Measurements from ENCODE around the gene CHST8. TPM values are rescaled to one million over a fixed set of nuclear protein-coding genes. Genes with fewer than 3 reads are reported as not detected.

CHST8 gene
- total RNA-seq, 2 experiments from 2014 or later = not detected

GRCh38 chr19:33773704-33774624, 152.2 kb downstream of the CHST8 start:
- intact Hi-C loops (cut with DNase I, micrococcal nuclease) = loop anchor here in 1 of 2 experiments (5.0 kb wide), 1 partner anchor 537 kb away; no protein-coding TSS in a partner anchor
- peaks cover 3% of the 10 kb centered on the region for H3K4me1 Mint-ChIP-seq
- H3K27ac Mint-ChIP-seq = no peak overlapping the region
- no peaks in the 10 kb centered on the region for H3K9me3 Mint-ChIP-seq (ENCODE audit: low read depth)
- CTCF ChIA-PET = interaction anchor here (0.5 to 1.1 kb wide), 4 partner anchors 90 to 372 kb away, joined by 3 to 5 read pairs (median 4); no protein-coding TSS in a partner anchor
- no peak overlapping the region for H3K4me3 Mint-ChIP-seq
- peaks cover 19% of the 10 kb centered on the region for H3K27me3 Mint-ChIP-seq
- POLR2A ChIA-PET = no interaction called here
- no peak for ATAC-seq
- no peak for DNase-seq
- H3K36me3 Mint-ChIP-seq (ENCODE audit: low read depth) = no peaks in the 10 kb centered on the region

- intact Hi-C loops (cut with DNase I, micrococcal nuclease) = loop anchor here in 1 of 2 experiments (5.0 kb wide), 1 partner anchor 537 kb away; no protein-coding TSS in a partner anchor
- ChIA-PET CTCF (interaction anchor here (0.5 to 0.7 kb wide), 2 partner anchors 89 to 372 kb away, joined by 3 read pairs; no protein-coding TSS in a partner anchor), POLR2A (no interaction called here)
- H3K9me3 Mint-ChIP-seq (ENCODE audit: low read depth) = no peaks in the 10 kb centered on the region
- no peak overlapping the region for H3K27ac Mint-ChIP-seq
- H3K36me3 Mint-ChIP-seq (ENCODE audit: low read depth) = no peaks in the 10 kb centered on the region
- no peak for DNase-seq
- no peak for ATAC-seq
- H3K27me3 Mint-ChIP-seq = peaks cover 22% of the 10 kb centered on the region
- peaks cover 3% of the 10 kb centered on the region for H3K4me1 Mint-ChIP-seq
- no peak overlapping the region for H3K4me3 Mint-ChIP-seq
These were observed 153.0 kb downstream of the CHST8 start for GRCh38 chr19:33774751-33775150.

- Mint-ChIP-seq H3K9me3 (ENCODE audit: low read depth) (no peaks in the 10 kb centered on the region), H3K27ac (no peak overlapping the region)
These were observed 154.2 kb downstream of the CHST8 start for GRCh38 chr19:33775731-33776487.

GRCh38 chr19:33777351-33777750, 155.6 kb downstream of the CHST8 start:
- intact Hi-C loops (cut with DNase I, micrococcal nuclease) = no loop called here
- H3K9me3 Mint-ChIP-seq (ENCODE audit: low read depth) = no peaks in the 10 kb centered on the region
- H3K36me3 Mint-ChIP-seq (ENCODE audit: low read depth) = no peaks in the 10 kb centered on the region
- ChIA-PET CTCF (interaction anchor here (0.6 to 1.9 kb wide), 59 partner anchors 8 to 541 kb away, joined by 3 to 43 read pairs (median 4); partner anchors contain the start of genes KCTD15 and PEPD), POLR2A (no interaction called here)
- peaks cover 25% of the 10 kb centered on the region for H3K27me3 Mint-ChIP-seq
- no peak overlapping the region for H3K4me3 Mint-ChIP-seq
- H3K27ac Mint-ChIP-seq = no peak overlapping the region
- no peak for ATAC-seq
- no peak for DNase-seq
- peaks cover 3% of the 10 kb centered on the region for H3K4me1 Mint-ChIP-seq

More at GRCh38 chr19:33775731-33776487, 154.2 kb downstream of the CHST8 start:
- POLR2A ChIA-PET = no interaction called here
- intact Hi-C loops (cut with DNase I, micrococcal nuclease) = no loop called here
- ATAC-seq = no peak
- Mint-ChIP-seq H3K27me3 (peaks cover 26% of the 10 kb centered on the region), H3K36me3 (ENCODE audit: low read depth) (no peaks in the 10 kb centered on the region), H3K4me3 (no peak overlapping the region), H3K4me1 (peaks cover 3% of the 10 kb centered on the region)
- CTCF ChIA-PET = no interaction called here
- DNase-seq = no peak

GRCh38 chr19:33777753-33778088, 156.0 kb downstream of the CHST8 start:
- ChIA-PET CTCF (interaction anchor here (0.6 to 1.9 kb wide), 65 partner anchors 9 to 747 kb away, joined by 3 to 43 read pairs (median 4); partner anchors contain the start of genes KCTD15 and PEPD), POLR2A (no interaction called here)
- ATAC-seq = no peak

GRCh38 chr19:33778089-33778791, 156.5 kb downstream of the CHST8 start:
- H3K27me3 Mint-ChIP-seq = peaks cover 25% of the 10 kb centered on the region
- no peaks in the 10 kb centered on the region for H3K9me3 Mint-ChIP-seq (ENCODE audit: low read depth)
- no peak overlapping the region for H3K27ac Mint-ChIP-seq
- CTCF ChIA-PET = interaction anchor here (0.6 to 1.9 kb wide), 71 partner anchors 9 to 747 kb away, joined by 3 to 43 read pairs (median 4); partner anchors contain the start of genes KCTD15 and PEPD
- intact Hi-C loops (cut with DNase I, micrococcal nuclease) = loop anchor here (1.0 to 2.0 kb wide), 8 partner anchors 17 to 935 kb away; partner anchors contain the start of gene PEPD (in 1 of the 2)
- no peak overlapping the region for H3K4me3 Mint-ChIP-seq
- POLR2A ChIA-PET = no interaction called here
- peaks cover 3% of the 10 kb centered on the region for H3K4me1 Mint-ChIP-seq
- ATAC-seq (peak; percentile 98), DNase-seq (peak; percentile 92)
- H3K36me3 Mint-ChIP-seq (ENCODE audit: low read depth) = no peaks in the 10 kb centered on the region

More at GRCh38 chr19:33777753-33778088, 156.0 kb downstream of the CHST8 start:
- Mint-ChIP-seq H3K36me3 (ENCODE audit: low read depth) (no peaks in the 10 kb centered on the region), H3K27ac (no peak overlapping the region), H3K27me3 (peaks cover 25% of the 10 kb centered on the region), H3K9me3 (ENCODE audit: low read depth) (no peaks in the 10 kb centered on the region), H3K4me3 (no peak overlapping the region), H3K4me1 (peaks cover 3% of the 10 kb centered on the region)
- DNase-seq = no peak
- intact Hi-C loops (cut with DNase I, micrococcal nuclease) = loop anchor here (1.0 to 2.0 kb wide), 8 partner anchors 18 to 935 kb away; partner anchors contain the start of gene PEPD (in 1 of the 2)

- intact Hi-C loops (cut with DNase I, micrococcal nuclease) = loop anchor here in 1 of 2 experiments (2.0 kb wide), 2 partner anchors 261 to 933 kb away; no protein-coding TSS in a partner anchor
These were observed 158.1 kb downstream of the CHST8 start for GRCh38 chr19:33779849-33780248.

GRCh38 chr19:33780251-33780650, 158.5 kb downstream of the CHST8 start:
- no peak overlapping the region for H3K27ac Mint-ChIP-seq
- ATAC-seq (no peak), DNase-seq (no peak)
- POLR2A ChIA-PET = no interaction called here
- peaks cover 3% of the 10 kb centered on the region for H3K4me1 Mint-ChIP-seq
- no peaks in the 10 kb centered on the region for H3K9me3 Mint-ChIP-seq (ENCODE audit: low read depth)
- peaks cover 25% of the 10 kb centered on the region for H3K27me3 Mint-ChIP-seq
- intact Hi-C loops (cut with DNase I, micrococcal nuclease) = no loop called here
- H3K36me3 Mint-ChIP-seq (ENCODE audit: low read depth) = no peaks in the 10 kb centered on the region
- CTCF ChIA-PET = interaction anchor here (1.0 to 2.3 kb wide), 3 partner anchors 9 to 316 kb away, joined by 3 to 8 read pairs (median 3); no protein-coding TSS in a partner anchor
- H3K4me3 Mint-ChIP-seq = no peak overlapping the region

More at GRCh38 chr19:33779849-33780248, 158.1 kb downstream of the CHST8 start:
- Mint-ChIP-seq H3K36me3 (ENCODE audit: low read depth) (no peaks in the 10 kb centered on the region), H3K9me3 (ENCODE audit: low read depth) (no peaks in the 10 kb centered on the region), H3K4me3 (no peak overlapping the region), H3K27me3 (peaks cover 25% of the 10 kb centered on the region), H3K27ac (no peak overlapping the region), H3K4me1 (peaks cover 3% of the 10 kb centered on the region)
- POLR2A ChIA-PET = no interaction called here
- ATAC-seq (no peak), DNase-seq (no peak)
- CTCF ChIA-PET = interaction anchor here (1.0 to 2.3 kb wide), 3 partner anchors 9 to 317 kb away, joined by 3 to 8 read pairs (median 3); no protein-coding TSS in a partner anchor

GRCh38 chr19:33780746-33781145, 159.0 kb downstream of the CHST8 start:
- ChIA-PET POLR2A (no interaction called here), CTCF (interaction anchor here (2.3 kb wide), 1 partner anchor 316 kb away, joined by 8 read pairs; no protein-coding TSS in a partner anchor)
- no peaks in the 10 kb centered on the region for H3K36me3 Mint-ChIP-seq (ENCODE audit: low read depth)
- intact Hi-C loops (cut with DNase I, micrococcal nuclease) = no loop called here
- no peak for DNase-seq
- peaks cover 3% of the 10 kb centered on the region for H3K4me1 Mint-ChIP-seq
- no peak for ATAC-seq
- H3K27ac Mint-ChIP-seq = no peak overlapping the region
- peaks cover 22% of the 10 kb centered on the region for H3K27me3 Mint-ChIP-seq
- H3K4me3 Mint-ChIP-seq = no peak overlapping the region
- no peaks in the 10 kb centered on the region for H3K9me3 Mint-ChIP-seq (ENCODE audit: low read depth)

- Mint-ChIP-seq H3K9me3 (ENCODE audit: low read depth) (no peaks in the 10 kb centered on the region), H3K36me3 (ENCODE audit: low read depth) (no peaks in the 10 kb centered on the region), H3K27me3 (peaks cover 20% of the 10 kb centered on the region), H3K27ac (no peak overlapping the region), H3K4me3 (no peak overlapping the region), H3K4me1 (peaks cover 3% of the 10 kb centered on the region)
- DNase-seq (no peak), ATAC-seq (no peak)
- ChIA-PET POLR2A (no interaction called here), CTCF (interaction anchor here (2.3 kb wide), 1 partner anchor 315 kb away, joined by 8 read pairs; no protein-coding TSS in a partner anchor)
- intact Hi-C loops (cut with DNase I, micrococcal nuclease) = no loop called here
These were observed 159.7 kb downstream of the CHST8 start for GRCh38 chr19:33781415-33781935.

All from activated CD4-positive, alpha-beta T cell treated with anti-CD3 and anti-CD28 coated beads for 36 hours (primary cell).